Stomach smooth muscle (tissue), 2 donors: ENCODE measurements around the gene FOXL2NB.

Experiments
- H3K27ac ChIP-seq: one replicate; pipeline ENCODE4 v1.7.0; 2013; ENCODE audit warnings: mild to moderate bottlenecking, low read length, inconsistent platforms
- H3K27me3 ChIP-seq, 2 donors: one replicate each; pipeline ENCODE4 v1.7.0; 2013; ENCODE audit warnings: low read length in 2 of 2; ENCODE audit not compliant: insufficient read depth in 2 of 2, control insufficient read depth in 1 of 2
- H3K36me3 ChIP-seq, 2 donors: one replicate each; pipeline ENCODE4 v1.7.0; 2013; ENCODE audit warnings: low read length in 2 of 2; ENCODE audit not compliant: control insufficient read depth in 2 of 2, insufficient read depth in 2 of 2
- H3K4me1 ChIP-seq: one replicate; pipeline ENCODE4 v1.7.0; 2013; ENCODE audit warnings: low read length; ENCODE audit not compliant: control insufficient read depth, insufficient read depth
- H3K4me3 ChIP-seq, 2 donors: one replicate each; pipeline ENCODE4 v1.7.0; 2013; ENCODE audit warnings: low read length in 2 of 2
- H3K9ac ChIP-seq, 2 donors: one replicate each; pipeline ENCODE4 v1.7.0; 2013; ENCODE audit warnings: low read length in 2 of 2, mild to moderate bottlenecking in 1 of 2
- H3K9me3 ChIP-seq, 2 donors: one replicate each; pipeline ENCODE4 v1.7.0; 2013; ENCODE audit warnings: low read length in 2 of 2; ENCODE audit not compliant: control insufficient read depth in 2 of 2
- donor health status: healthy.
- donor health status: Pancreatic carcinoma.

Gene FOXL2NB

GRCh38 chr3:138933068-138933668, 13.8 kb upstream of the FOXL2NB start:
- no peak overlapping the region for H3K4me3 ChIP-seq
- peaks cover 22% of the 10 kb centered on the region for H3K4me1 ChIP-seq
- peaks cover 25 to 26% of the 10 kb centered on the region in 2 donors for H3K27me3 ChIP-seq
- H3K36me3 ChIP-seq: no peaks in the 10 kb centered on the region
- H3K27ac ChIP-seq: no peak overlapping the region
- no peak overlapping the region for H3K9ac ChIP-seq
- no peaks in the 10 kb centered on the region for H3K9me3 ChIP-seq

DNA sequence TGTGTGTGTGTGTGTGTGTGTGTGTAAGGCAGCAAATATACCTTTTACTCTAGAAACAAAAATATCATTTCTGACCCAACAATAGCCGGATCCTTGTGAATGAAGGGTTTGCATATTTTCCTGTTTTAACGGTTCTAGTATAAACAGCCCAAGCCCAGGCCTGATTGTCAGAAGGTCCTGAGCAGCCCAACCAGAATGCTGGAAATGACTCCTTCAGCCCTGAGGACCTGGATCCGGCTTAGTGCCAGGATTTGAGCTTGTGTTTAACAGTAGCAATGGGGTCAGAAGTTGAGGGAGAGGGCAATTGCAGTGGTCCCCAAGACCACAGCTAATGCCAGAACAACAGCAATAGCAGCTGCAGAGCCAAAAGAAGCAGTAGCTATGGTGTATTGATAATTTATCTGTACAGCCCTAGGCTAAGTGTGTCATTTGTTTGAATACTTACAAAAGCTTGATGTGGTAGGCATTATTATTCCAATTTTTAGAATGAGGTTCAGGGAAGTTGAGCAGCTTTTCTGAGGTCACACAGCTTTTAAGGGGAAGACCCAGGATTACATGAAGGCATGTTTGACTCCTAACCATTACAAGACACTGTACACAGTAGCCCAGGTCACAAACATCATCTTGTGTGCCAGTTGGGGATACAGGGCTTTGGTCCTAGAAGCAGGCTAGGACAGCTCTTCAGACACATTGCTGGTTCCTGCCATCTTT, 12.9 kb upstream of the FOXL2NB start:
- Histone ChIP-seq H3K27ac (no peak overlapping the region), H3K9me3 (no peaks in the 10 kb centered on the region), H3K36me3 (no peaks in the 10 kb centered on the region), H3K27me3 (peaks cover 35 to 36% of the 10 kb centered on the region in 2 donors), H3K9ac (no peak overlapping the region), H3K4me3 (no peak overlapping the region), H3K4me1 (peaks cover 30% of the 10 kb centered on the region)

- Histone ChIP-seq H3K9ac (no peak overlapping the region), H3K4me3 (peak overlapping the region in 1 of 2 donors; percentile 68), H3K9me3 (no peaks in the 10 kb centered on the region), H3K36me3 (no peaks in the 10 kb centered on the region), H3K27me3 (peaks cover 44 to 48% of the 10 kb centered on the region in 2 donors), H3K27ac (no peak overlapping the region), H3K4me1 (peaks cover 37% of the 10 kb centered on the region)
Measured at GRCh38 chr3:138935505-138935862, 11.5 kb upstream of the FOXL2NB start.

GRCh38 chr3:138935863-138936740, 10.9 kb upstream of the FOXL2NB start:
- Histone ChIP-seq H3K9me3 (no peaks in the 10 kb centered on the region), H3K27me3 (peaks cover 51 to 54% of the 10 kb centered on the region in 2 donors), H3K27ac (no peak overlapping the region), H3K4me1 (peaks cover 37% of the 10 kb centered on the region), H3K4me3 (peak overlapping the region; percentile 58 to 68), H3K36me3 (no peaks in the 10 kb centered on the region), H3K9ac (no peak overlapping the region)

- H3K4me1 ChIP-seq: peaks cover 37% of the 10 kb centered on the region
- H3K27me3 ChIP-seq: peaks cover 60 to 63% of the 10 kb centered on the region in 2 donors
- H3K4me3 ChIP-seq: peak overlapping the region; percentile 58 to 68
- H3K9ac ChIP-seq: no peak overlapping the region
- no peak overlapping the region for H3K27ac ChIP-seq
- H3K9me3 ChIP-seq: no peaks in the 10 kb centered on the region
- H3K36me3 ChIP-seq: no peaks in the 10 kb centered on the region
Measured at GRCh38 chr3:138936741-138937689, 10.0 kb upstream of the FOXL2NB start.

- Histone ChIP-seq H3K27me3 (peaks cover 66 to 70% of the 10 kb centered on the region in 2 donors), H3K9me3 (no peaks in the 10 kb centered on the region), H3K27ac (no peak overlapping the region), H3K4me1 (peaks cover 37% of the 10 kb centered on the region), H3K9ac (no peak overlapping the region), H3K4me3 (peak overlapping the region in 1 of 2 donors; percentile 29), H3K36me3 (no peaks in the 10 kb centered on the region)
Measured at GRCh38 chr3:138937690-138938055, 9.3 kb upstream of the FOXL2NB start.

GRCh38 chr3:138938056-138938876, 8.8 kb upstream of the FOXL2NB start:
- Histone ChIP-seq H3K9me3 (no peaks in the 10 kb centered on the region), H3K36me3 (no peaks in the 10 kb centered on the region), H3K27ac (no peak overlapping the region), H3K27me3 (peaks cover 72 to 76% of the 10 kb centered on the region in 2 donors), H3K4me3 (peak overlapping the region in 1 of 2 donors; percentile 29), H3K4me1 (peaks cover 37% of the 10 kb centered on the region), H3K9ac (no peak overlapping the region)

DNA sequence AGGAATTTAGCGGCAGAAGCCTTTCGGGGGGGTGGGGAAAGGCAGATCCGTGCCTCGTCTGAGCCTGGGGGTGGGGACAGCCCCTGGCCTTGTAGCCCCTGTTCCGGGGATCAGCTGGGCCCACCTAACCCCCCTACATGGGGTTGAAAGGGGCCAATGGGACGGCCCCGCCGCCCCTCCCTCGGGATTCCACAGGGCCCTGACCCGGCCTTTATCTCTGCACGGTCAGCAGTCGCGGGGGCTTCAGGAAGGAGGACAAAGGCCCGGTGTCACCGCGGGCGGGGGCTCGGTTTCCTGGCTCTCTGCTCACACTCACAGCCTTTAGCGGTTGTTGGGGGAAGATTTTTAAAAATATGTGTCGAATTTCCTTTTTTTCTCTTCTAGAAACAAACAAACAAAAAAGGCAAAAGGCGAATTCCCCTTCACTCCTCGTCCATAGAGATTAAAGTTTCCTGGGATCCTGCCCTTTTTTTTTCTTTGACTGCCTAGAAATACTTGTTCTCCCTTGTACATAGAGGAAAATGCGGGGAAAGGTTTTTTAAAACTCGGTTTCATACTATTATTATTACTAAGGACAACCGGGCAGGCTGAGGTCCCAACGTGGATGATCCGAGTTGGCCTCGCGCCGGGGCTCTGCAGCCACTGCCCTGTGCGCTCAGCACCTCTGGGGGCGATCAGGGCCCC, 8.0 kb upstream of the FOXL2NB start:
- Histone ChIP-seq H3K9me3 (no peaks in the 10 kb centered on the region), H3K27ac (no peak overlapping the region), H3K4me1 (peaks cover 37% of the 10 kb centered on the region), H3K4me3 (no peak overlapping the region), H3K9ac (no peak overlapping the region), H3K36me3 (no peaks in the 10 kb centered on the region), H3K27me3 (peaks cover 80 to 83% of the 10 kb centered on the region in 2 donors)

DNA sequence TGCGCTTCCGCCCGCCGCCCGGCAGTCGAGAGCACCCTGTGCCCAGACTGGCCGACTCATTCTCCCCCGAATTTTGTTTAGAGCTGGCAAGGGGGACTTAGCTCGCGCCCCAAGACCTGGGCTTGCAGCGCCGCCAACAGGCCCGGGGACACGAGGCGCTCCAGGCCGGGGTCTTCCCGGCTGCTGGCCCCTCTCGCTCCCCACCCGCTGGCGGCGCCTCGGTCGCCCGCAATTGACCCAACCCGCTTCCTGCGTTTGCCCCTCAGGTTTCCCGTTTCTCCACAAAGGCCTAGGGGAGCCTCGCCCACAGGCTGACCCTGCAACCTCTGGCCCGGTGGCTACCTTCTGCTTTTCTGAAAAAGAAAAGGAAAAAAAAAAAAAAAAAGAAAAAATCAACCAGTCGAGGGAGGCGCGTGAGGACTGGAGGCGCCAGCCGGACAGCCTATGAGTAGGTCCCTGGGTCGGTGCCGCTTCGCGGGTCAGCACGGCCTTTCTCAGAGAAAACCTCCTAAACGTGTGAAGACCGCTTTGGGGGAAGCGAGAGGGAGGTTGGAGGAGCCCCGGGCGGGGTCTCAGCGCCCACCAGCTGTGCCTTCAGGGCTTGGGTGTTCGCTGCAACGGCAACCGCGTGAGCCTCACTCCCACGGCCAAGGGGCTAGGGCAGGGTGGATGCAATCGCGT, 7.3 kb upstream of the FOXL2NB start:
- Histone ChIP-seq H3K36me3 (no peaks in the 10 kb centered on the region), H3K4me3 (no peak overlapping the region), H3K27ac (no peak overlapping the region), H3K4me1 (peaks cover 37% of the 10 kb centered on the region), H3K9me3 (no peaks in the 10 kb centered on the region), H3K27me3 (peaks cover 87 to 88% of the 10 kb centered on the region in 2 donors), H3K9ac (no peak overlapping the region)
